DLD1 (cell line): ENCODE data around the gene HLX.

ENCODE experiments used
- in situ Hi-C: cut with HindIII; loops from 2 replicates; pipeline ENCODE4 v1.10.0; 2017; ENCODE audit warnings: low sequenced_read_pairs

The HLX gene

GRCh38 chr1:220879076-220879508 is at the start of gene HLX:
TSS of gene HLX (plus strand) at chr1:220879443. CDS start at chr1:220879858, 415 bp downstream.
- in situ Hi-C loops, result no loop called here

GRCh38 chr1:220833436-220833835 is 45.8 kb upstream of the HLX start:
- in situ Hi-C loops, result no loop called here

- in situ Hi-C loops, result no loop called here
These were observed 44.9 kb upstream of the HLX start for GRCh38 chr1:220834155-220834870.

- in situ Hi-C loops, result no loop called here
These were observed 40.7 kb upstream of the HLX start for GRCh38 chr1:220838578-220838977.

- in situ Hi-C loops, result no loop called here
These were observed 39.8 kb upstream of the HLX start for GRCh38 chr1:220839474-220839873.

- in situ Hi-C loops, result no loop called here
These were observed 38.0 kb upstream of the HLX start for GRCh38 chr1:220841293-220841692.

- in situ Hi-C loops, result no loop called here
These were observed 35.7 kb upstream of the HLX start for GRCh38 chr1:220843481-220844011.

GRCh38 chr1:220852408-220852807 is 26.8 kb upstream of the HLX start:
- in situ Hi-C loops, result no loop called here

- in situ Hi-C loops, result no loop called here
These were observed 6.9 kb upstream of the HLX start for GRCh38 chr1:220872296-220872695.

- in situ Hi-C loops, result no loop called here
These were observed 6.2 kb upstream of the HLX start for GRCh38 chr1:220873087-220873486.

GRCh38 chr1:220873868-220874655 is 5.2 kb upstream of the HLX start:
- in situ Hi-C loops, result no loop called here

GRCh38 chr1:220875260-220875659 is 4.0 kb upstream of the HLX start:
- in situ Hi-C loops, result no loop called here

- in situ Hi-C loops, result no loop called here
These were observed 2.5 kb upstream of the HLX start for GRCh38 chr1:220876511-220877376.

GRCh38 chr1:220877377-220878095 is 1.7 kb upstream of the HLX start:
- in situ Hi-C loops, result no loop called here

GRCh38 chr1:220878191-220879075 is 810 bp upstream of the HLX start:
- in situ Hi-C loops, result no loop called here

GRCh38 chr1:220879509-220880361 is 492 bp downstream of the HLX start:
- in situ Hi-C loops, result no loop called here

GRCh38 chr1:220880362-220880670 is 1.1 kb downstream of the HLX start:
- in situ Hi-C loops, result no loop called here

GRCh38 chr1:220880726-220881506 is 1.7 kb downstream of the HLX start:
- in situ Hi-C loops, result no loop called here
